ENCODE data around the gene DNAJC16.

DNA sequence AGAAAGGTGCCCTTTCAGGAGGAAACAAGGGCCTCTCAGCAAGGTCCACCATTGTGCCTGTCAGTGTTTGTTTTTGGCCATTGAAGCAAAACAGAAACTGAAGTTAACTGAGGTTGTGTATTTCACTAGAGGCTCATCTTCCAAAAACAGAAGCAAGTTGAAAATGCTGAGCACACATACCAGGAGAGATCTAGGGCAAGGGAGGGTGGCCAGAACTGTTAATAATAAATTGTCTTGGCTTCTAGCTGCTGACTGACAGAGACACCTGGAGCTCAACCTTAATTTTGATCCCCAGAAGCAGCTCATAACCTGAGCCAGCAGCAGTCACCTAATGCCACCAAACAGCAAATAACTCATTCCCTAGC, 53.0 kb downstream of the DNAJC16 start:
- TF ChIP-seq CTCF (IDR thresholded peaks at IDR 0.05; ENCODE audit: low read length) (no peak), EZH2 (optimal IDR thresholded peaks at IDR 0.05; ENCODE audit: low read depth, low read length) (no peak)

All from MM.1S (cell line).